AG09319 (cell line): ENCODE results near the gene PIGW.
A peak's percentile ranks its signal among the peaks of the same experiment; 100 is the strongest.

ENCODE experiments used
- DNase-seq: peaks from one replicate; pipeline ENCODE4 v3.0.0-alpha.2; 2010; ENCODE audit warnings: low read depth; ENCODE audit errors: extremely low read depth
- TF ChIP-seq, protein P1 (sequence below): IDR thresholded peaks from 2 replicates; pipeline ENCODE4 v1.5.1; 2011; ENCODE audit warnings: low read depth, mild to moderate bottlenecking, inconsistent platforms, low read length, moderate library complexity

PIGW gene

GRCh38 chr17:36524428-36524876 is 10.3 kb upstream of the PIGW start:
- TF ChIP-seq, protein P1, sequence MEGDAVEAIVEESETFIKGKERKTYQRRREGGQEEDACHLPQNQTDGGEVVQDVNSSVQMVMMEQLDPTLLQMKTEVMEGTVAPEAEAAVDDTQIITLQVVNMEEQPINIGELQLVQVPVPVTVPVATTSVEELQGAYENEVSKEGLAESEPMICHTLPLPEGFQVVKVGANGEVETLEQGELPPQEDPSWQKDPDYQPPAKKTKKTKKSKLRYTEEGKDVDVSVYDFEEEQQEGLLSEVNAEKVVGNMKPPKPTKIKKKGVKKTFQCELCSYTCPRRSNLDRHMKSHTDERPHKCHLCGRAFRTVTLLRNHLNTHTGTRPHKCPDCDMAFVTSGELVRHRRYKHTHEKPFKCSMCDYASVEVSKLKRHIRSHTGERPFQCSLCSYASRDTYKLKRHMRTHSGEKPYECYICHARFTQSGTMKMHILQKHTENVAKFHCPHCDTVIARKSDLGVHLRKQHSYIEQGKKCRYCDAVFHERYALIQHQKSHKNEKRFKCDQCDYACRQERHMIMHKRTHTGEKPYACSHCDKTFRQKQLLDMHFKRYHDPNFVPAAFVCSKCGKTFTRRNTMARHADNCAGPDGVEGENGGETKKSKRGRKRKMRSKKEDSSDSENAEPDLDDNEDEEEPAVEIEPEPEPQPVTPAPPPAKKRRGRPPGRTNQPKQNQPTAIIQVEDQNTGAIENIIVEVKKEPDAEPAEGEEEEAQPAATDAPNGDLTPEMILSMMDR = no peak
- DNase-seq = no peak

DNA sequence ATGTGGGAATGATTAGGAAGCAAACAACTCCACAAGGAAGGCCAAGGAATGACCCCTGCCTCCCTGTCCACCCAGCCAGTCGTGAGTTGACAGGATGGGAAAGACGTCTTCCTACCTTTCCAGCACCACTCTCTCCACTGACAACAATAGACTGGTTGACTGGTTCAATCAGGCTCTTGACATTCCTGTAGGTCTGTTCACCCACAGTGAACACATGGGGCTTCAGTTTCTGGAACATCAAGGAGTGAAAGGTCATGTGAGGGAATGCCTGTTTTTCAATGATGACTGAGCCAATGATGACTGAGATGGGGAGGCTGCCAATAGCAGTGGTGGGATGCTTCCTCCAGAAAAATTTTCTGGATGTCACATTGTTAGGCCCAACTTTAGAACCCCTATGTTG is 9.7 kb upstream of the PIGW start:
- TF ChIP-seq, protein P1 = no peak
- DNase-seq = no peak

GRCh38 chr17:36525888-36526287 is 8.9 kb upstream of the PIGW start:
- no peak for DNase-seq
- TF ChIP-seq, protein P1 = no peak

- TF ChIP-seq, protein P1 = no peak
- no peak for DNase-seq
Observed at GRCh38 chr17:36527621-36528250, 7.1 kb upstream of the PIGW start.

DNA sequence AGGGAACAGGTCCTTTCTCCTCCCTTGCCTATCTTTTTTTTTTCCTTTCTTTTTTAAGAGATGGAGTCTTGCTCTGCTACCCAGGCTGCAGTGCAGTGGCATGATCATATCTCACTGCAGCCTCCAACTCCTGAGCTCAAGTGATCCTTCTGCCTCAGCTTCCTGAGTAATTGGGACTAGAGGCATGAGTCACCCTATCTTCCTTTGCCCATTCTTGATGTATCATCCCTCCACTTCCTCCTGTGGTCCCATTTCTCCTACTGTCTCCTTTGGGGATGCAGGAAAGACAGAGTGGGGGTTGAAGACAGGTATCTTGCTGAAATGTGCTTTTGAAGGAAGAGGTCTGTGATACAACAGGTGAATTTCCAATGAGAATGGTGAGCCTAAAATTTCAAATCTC is 5.7 kb upstream of the PIGW start:
- DNase-seq = no peak
- TF ChIP-seq, protein P1 = no peak

DNA sequence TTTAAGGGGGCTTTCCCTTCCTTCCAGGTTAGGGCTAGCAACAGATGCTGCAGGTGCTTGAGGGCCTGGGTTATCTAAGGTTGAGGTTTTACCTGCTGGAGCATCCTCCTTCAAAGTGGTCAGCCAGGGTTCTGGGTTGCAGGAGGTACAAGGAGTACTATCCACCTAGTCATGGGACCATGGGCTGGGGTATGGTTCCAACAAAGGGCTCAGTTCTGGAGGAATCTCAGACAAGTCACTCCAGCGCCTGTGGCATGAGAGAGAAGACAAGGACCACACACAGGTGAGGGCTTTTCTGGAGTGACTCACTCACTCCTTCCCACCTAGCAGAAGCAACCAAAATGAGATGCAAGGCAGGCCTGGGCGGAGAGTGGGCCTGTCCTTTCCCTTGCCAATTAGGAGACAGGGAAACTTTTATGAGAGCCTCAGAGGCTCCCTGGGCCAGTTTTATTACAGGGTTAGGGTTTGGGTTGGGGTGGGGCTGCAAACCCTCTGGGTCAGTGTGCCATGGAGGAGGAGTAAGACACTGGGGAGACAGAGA is 2.3 kb upstream of the PIGW start:
- no peak for DNase-seq
- TF ChIP-seq, protein P1 = no peak

DNA sequence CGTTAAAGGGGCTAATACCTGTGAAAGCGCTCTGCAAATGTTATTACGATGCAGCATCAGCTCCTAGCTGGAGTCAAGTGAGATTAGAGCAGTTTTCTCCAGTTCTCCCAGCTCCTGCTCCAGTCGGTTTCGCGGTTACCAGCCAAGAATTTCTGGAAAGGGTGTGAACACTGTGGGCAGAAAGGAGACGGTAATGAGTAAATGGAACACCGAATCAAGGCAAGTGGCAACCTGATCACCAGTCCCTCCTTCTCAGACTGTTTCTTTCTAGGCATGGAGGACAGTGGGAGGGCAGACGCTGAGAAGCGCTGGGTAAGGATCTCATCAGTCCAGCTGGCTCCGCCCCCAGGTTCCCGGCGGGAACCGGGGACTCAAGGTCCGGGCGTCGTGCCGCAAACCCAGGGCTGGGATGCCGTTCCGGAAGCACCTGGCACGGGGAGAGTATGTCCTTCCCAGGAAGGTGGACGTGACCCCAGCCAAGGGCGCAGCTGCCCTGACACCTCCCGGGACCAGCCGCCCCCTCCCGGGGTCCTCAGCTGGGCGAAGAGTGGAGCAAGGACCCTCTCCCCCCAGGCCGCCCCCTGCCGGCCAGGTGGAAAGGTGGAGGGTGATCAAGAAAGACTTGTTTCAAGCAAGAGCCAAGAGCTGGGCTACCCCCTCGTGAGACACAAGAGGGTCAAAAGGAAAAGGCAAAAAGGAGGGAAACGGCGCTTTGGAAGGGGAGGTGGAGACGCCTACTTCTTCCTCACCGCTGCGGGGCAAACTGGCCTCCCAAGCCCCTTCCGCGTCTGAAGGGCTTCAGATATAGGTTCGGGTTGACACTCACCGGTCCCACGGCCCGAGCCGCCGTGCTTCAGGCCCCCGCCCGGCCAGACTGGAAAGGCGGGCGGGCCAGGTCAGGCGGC is 600 bp upstream of the PIGW start:
- TF ChIP-seq, protein P1 = peak; percentile 47
- no peak for DNase-seq
